Measurements from ENCODE around the gene ZFAND4.
"Not testable (repeated sequence)": the region's sequence is repeated elsewhere in the genome, so short reads cannot be mapped to it uniquely, and the experiment has no call there.

ZFAND4 gene

GRCh38 chr10:45640941-45641340, 31.6 kb downstream of the ZFAND4 start:
- no peak for DNase-seq (ENCODE audit: low read depth)

- no peak for DNase-seq (ENCODE audit: low read depth)
These were observed 32.5 kb downstream of the ZFAND4 start for GRCh38 chr10:45640049-45640448.

- peak; percentile 59 for DNase-seq (ENCODE audit: low read depth)
These were observed 45.0 kb downstream of the ZFAND4 start for GRCh38 chr10:45627412-45628048.

- DNase-seq (ENCODE audit: low read depth) = peak; percentile 44
These were observed 46.7 kb downstream of the ZFAND4 start for GRCh38 chr10:45625879-45626278.

GRCh38 chr10:45624724-45625123, 47.8 kb downstream of the ZFAND4 start:
- DNase-seq (ENCODE audit: low read depth) = peak; percentile 71

- no peak for DNase-seq (ENCODE audit: low read depth)
These were observed 57.7 kb downstream of the ZFAND4 start for GRCh38 chr10:45614869-45615268.

- no peak for DNase-seq (ENCODE audit: low read depth)
These were observed 59.8 kb downstream of the ZFAND4 start for GRCh38 chr10:45612741-45613140.

- no peak for DNase-seq (ENCODE audit: low read depth)
These were observed 64.5 kb downstream of the ZFAND4 start for GRCh38 chr10:45608052-45608451.

GRCh38 chr10:45607276-45607675, 65.3 kb downstream of the ZFAND4 start:
- no peak for DNase-seq (ENCODE audit: low read depth)

GRCh38 chr10:45602836-45603235, 69.7 kb downstream of the ZFAND4 start:
- DNase-seq (ENCODE audit: low read depth) = no peak

- DNase-seq (ENCODE audit: low read depth) = peak; percentile 64
These were observed 70.4 kb downstream of the ZFAND4 start for GRCh38 chr10:45602082-45602730.

GRCh38 chr10:45601254-45601930, 71.2 kb downstream of the ZFAND4 start:
- DNase-seq (ENCODE audit: low read depth) = not testable (repeated sequence)

- not testable (repeated sequence) for DNase-seq (ENCODE audit: low read depth)
These were observed 72.0 kb downstream of the ZFAND4 start for GRCh38 chr10:45600337-45601253.

- no peak for DNase-seq (ENCODE audit: low read depth)
These were observed 72.9 kb downstream of the ZFAND4 start for GRCh38 chr10:45599646-45600045.

GRCh38 chr10:45599021-45599603, 73.5 kb downstream of the ZFAND4 start:
- no peak for DNase-seq (ENCODE audit: low read depth)

- DNase-seq (ENCODE audit: low read depth) = no peak
These were observed 76.0 kb downstream of the ZFAND4 start for GRCh38 chr10:45596526-45596925.

GRCh38 chr10:45594276-45595157, 78.1 kb downstream of the ZFAND4 start:
- DNase-seq (ENCODE audit: low read depth) = peak; percentile 81

- DNase-seq (ENCODE audit: low read depth) = no peak
These were observed 78.7 kb downstream of the ZFAND4 start for GRCh38 chr10:45593938-45594275.

- DNase-seq (ENCODE audit: low read depth) = no peak
These were observed 79.6 kb downstream of the ZFAND4 start for GRCh38 chr10:45592926-45593325.

GRCh38 chr10:45592432-45592831, 80.1 kb downstream of the ZFAND4 start:
- no peak for DNase-seq (ENCODE audit: low read depth)

- no peak for DNase-seq (ENCODE audit: low read depth)
These were observed 81.3 kb downstream of the ZFAND4 start for GRCh38 chr10:45591280-45591679.
